ENCODE data around the gene CHST8.

Gene CHST8

GRCh38 chr19:33675501-33676124 lies 53.9 kb downstream of the CHST8 start:
- DNase-seq, result no peak

DNA sequence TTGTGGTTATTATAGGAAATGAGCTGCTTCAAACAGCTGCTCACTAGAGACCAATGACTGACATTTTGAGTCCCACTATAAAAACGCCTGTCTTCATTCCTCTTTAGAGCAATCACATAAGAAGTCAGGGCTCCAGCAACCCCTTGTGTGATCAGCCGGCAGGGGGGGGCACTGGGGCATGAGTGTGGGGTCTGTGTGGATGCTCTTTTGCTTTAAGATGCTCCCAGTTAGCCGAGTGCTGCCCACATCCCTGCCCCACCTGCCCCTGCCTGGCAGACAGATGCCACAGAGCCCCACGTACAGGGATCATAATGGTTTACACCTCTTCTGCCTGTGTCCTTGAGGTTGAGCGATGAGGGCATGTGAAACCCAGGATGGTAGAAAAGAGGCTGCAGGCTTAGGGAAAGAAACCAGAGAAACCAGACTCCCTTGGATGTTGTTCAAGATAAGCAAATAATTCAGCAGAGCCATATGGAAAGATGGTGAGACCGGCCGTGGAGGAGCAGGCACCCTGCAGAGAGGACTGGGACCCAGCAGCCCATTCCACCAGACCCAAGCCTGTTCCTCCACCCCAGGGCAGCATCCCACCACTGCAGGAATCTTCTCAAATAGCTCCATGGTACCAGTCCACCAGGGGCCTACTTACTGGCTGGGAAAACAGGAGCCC lies 55.4 kb downstream of the CHST8 start:
- no peak for DNase-seq

DNA sequence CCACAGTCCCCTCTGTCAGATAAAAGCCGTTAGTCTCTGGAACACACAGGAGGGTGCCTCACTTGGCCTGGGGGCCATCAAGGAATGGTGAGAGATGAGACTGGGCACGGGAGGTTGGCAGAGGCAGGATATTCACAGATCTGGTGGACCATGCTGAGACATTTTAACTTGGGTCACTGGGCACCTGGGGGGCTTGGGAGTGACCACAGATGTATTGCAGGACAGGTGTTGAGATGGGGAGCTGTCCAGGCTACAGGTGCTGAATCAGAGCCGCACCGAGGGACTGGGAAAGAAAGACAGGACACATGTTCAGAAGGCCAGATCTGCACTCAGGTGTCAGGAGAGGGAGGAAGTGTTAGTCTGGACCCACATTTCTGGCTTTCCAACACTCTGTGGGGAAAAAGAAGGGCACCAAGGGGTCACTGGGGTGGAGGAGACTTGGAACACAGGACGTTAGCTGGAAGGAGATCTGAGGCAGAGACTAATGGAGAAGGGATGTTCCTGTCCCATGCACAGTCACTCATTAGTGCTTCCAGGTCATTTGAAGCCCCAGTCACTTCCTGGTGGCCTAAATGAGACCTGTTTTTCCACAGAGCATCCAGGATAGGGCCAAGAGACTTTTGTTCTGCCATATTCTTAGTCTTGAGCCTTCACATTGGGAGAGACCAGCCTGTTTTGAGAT lies 56.1 kb downstream of the CHST8 start:
- no peak for DNase-seq

GRCh38 chr19:33678796-33679585 lies 57.2 kb downstream of the CHST8 start:
- no peak for DNase-seq

DNA sequence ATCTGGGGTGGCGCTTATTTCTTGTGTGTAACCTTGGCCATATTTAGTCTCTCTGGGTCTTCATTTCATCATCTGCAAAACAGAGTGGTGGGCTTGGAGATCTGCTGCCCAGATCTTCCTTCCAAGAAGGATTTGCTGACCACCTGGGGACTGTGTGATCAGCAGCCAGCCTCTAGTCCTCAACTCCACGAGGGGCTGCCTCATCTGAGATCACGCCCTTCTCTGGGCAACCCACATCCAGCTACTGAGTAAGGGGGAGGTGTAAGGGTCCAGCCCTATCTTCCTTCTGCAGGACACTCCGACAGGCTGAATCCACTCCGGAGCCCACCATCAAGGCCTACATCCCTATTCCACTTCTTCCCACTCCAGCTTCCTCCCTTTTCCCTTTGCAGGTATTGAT lies 57.9 kb downstream of the CHST8 start:
- DNase-seq, result no peak

DNA sequence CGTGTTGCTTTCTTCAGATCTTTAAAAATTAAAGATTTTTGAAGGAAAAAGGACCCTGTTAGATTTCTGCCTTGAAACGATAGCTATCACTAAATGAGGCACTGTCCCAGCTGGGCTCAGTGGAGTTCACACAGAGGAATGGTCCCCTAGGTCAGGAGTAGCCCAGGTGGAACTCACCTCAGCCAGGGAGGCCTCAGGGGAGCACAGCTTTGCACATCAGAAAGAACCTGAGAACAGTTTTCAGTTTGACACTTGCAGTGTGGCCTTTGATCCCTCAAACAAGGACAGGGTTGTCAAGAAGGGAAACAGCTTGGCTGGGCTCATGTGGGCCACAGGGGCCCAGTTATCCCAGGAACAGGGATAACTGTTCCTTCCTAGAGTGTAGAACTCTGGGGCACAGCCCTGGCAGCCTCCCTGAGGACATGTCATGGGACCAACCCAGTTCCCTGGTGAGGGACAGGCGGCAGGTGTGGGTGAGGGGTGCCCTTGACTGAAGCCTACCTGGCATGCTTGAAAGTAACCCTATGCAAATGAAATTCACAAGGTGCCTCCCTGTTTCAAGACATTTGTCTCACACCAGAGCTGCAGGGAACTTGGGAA lies 59.4 kb downstream of the CHST8 start:
- no peak for DNase-seq

- no peak for DNase-seq
Measured at GRCh38 chr19:33683881-33684537, 62.3 kb downstream of the CHST8 start.

- no peak for DNase-seq
Measured at GRCh38 chr19:33684538-33685232, 62.9 kb downstream of the CHST8 start.

DNA sequence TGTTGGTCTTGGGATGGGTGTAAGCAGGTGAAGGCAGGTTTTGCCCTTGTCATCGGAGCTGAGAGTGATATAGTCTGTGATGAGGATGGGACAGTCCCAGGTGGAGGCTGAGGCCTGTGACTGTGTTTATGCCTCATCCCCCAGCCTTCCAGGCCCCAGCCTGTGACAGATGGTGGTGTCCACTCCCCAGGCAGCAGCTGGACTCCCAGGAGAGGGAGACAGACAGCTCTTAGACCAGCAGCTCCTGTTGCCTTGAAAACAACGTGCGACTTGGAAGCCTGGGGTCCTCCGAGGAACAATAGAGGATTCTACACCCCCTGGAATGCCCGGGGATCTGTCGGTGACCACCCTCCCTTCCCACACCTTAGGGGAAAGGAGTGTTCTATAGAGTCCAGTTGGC lies 63.8 kb downstream of the CHST8 start:
- no peak for DNase-seq

GRCh38 chr19:33686262-33686661 lies 64.5 kb downstream of the CHST8 start:
- no peak for DNase-seq

DNA sequence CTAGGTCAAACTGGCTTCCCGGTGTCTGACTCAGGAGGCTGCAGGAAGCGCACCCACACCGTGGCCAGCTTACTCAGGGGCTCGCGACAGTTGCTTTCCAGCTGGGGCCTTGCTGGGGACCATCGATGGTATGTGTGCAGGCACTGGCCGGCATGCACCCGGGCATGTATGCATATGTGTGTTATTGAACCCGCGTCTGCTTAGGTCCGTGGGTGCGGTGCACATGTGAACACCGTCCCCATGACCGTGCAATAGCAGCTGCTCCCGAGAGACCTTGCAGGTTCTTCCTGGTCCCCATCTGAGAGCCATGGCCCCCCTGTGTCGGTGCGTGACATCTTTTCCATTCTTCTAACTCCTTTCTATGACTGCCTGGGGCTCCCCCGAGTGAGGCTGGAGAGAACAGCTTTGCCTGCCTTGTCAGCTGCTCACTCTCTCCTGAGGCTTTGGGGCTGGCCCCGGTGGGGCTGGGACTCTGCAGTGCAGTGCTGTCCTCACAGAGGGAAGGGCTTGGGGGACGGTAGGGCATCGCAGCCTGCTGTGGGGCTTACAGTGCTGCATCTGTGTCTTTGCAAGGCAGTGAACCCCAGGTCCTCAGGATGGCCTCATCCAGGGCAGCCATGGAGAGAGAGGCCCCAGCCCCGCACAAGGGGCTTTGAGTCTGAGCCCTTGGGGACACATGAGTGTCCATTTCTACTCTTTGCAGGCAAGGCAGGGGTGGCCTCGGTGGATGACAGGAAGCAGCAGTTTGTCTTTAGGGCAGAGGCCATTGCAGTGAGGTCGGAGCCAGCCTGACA lies 65.1 kb downstream of the CHST8 start:
- no peak for DNase-seq

DNA sequence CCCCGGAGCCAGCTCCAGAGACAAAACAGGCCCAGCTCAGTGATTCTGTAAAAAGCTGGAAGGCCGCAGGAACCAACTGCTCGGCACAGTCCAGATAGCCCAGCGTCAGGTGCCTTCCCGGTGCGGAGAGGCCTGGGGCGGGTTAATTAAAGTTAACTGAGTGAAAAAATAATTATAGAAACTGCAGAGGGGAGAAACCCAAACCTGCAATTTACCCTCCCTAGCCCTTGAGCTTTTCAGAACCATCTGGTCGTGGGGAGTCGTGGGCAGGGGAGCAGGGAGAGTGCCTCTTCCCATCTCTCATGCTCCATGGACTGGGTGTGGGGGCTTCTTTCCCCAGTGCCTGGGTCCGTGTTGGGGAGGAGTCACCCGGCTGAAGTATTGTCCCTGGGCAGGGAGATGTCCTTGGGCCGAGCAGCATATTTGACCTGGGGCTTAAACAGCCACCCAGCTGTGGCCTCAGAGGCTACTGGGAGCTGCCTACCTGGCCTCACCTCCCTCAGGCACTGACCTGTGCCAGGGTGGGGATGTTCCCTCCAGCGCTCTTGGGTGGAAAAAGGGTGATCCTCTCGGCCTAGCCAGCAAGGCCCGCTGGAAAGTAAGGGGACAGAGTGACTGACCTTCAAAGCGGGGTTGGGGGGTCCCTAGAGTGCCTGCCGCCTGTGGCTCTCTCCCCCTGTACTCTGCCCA lies 65.9 kb downstream of the CHST8 start:
- no peak for DNase-seq

DNA sequence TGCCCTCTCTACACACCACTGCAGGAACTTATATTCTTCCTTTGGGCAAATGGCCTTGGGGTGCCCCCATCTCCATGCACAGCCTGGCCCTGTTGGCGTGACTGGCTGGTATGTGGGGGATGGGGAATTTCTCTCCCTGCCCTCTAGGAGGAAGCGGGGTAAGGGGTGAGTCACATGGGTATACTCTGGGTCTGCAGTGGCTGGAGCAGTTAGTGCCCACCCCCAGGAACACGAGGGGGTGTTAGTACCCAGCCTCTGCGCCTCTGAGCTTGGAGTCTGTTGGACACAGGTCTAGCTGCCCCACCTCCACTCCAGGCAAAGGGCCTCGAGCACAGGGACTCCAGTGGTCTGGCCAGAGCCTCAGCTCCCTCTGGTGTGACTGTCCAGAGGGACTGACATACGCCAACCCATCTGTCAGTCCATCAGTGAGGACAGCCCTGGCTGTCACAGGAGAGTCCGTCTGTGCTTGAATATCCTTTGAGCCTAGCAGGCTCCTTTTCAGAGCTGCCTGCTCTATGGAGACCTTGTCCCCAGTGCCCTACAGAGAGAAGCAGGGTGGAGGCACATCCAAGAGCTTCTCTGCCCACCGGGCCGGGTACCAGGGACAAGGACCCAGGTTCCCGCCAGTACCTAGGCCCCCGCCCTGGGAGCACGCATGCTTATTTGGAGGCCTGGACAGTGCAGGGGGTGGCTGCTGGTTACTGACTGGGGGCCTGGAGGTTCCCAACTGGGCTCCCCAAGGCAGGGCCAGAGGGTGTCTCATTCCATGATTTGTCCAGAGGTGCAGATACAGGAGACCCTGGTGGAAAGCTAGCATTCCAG lies 66.6 kb downstream of the CHST8 start:
- no peak for DNase-seq

DNA sequence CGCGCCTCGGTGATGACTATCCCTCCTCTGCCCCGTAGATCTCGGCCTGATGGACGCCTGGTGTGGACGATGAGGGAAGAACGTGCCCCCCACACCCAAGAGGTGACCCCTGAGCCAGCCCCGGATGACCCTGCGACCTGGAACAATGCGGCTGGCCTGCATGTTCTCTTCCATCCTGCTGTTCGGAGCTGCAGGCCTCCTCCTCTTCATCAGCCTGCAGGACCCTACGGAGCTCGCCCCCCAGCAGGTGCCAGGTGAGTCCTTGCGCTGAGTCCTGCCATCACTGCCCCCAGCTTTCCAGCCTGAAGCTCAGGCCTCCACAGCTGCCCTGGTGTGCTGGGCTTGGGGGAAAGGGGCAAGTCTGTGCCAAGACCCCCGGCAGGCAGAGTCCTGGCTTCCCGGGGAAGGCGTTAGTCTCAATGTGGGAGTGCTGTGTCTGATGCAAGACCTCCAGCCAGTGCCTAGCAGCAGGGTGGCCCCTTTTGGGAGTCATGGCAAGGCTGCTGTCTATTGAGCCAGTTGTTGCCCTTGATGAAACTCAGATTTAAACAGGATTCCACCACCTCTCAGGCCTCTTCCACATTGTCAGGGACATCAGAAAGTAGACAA lies 67.5 kb downstream of the CHST8 start:
- no peak for DNase-seq

- DNase-seq, result no peak
Measured at GRCh38 chr19:33689868-33690267, 68.1 kb downstream of the CHST8 start.

DNA sequence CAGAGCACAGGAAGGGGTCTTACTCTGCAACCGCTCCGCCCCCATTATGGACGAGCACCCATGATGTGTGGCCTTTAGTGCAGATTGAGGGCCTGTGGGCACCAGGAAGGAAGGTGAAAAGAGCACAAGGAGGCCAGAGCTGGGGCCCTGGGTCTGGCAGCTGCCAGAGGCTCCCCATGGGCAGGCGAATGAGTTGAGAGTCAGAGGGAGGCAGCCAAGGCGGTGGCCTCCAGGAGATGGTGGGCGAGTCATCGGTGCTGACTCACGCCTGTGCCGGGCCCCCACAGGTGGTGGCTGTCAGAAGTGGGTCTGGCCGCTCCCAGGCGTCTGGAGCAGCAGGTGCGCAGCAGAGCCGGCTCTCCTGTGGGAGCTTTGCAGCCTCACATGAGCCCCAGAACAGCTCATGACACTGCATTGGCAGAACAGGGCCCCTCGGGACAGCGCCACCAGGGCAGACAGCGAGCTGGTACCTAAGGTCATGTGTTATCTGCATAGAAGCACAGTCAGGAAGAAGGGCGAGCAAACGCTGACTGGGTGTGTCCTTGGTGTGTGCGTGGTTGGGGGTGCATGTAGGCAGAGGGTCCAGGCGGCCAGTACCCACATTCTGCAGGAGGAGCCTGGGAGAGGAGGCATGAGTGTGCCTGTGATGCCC lies 68.8 kb downstream of the CHST8 start:
- no peak for DNase-seq

DNA sequence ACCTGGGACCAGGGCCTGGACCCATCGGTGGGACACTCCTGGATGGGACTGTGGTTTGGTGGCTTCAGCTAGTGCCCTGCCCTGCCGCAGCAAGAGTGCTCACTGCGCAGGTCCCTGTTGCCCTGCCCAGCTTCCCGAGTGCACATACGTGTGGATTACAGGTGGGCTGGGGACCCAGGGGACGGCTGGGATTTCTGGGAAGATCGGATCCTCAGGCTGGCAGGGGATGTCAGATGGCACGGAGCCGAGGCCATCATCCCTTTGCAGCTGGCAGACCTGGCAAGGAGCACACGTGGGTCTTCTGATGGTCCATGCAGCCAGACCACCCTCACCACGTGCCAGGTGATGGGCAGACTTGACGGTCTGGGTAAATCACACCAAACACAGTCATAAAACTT lies 69.3 kb downstream of the CHST8 start:
- DNase-seq, result no peak

DNA sequence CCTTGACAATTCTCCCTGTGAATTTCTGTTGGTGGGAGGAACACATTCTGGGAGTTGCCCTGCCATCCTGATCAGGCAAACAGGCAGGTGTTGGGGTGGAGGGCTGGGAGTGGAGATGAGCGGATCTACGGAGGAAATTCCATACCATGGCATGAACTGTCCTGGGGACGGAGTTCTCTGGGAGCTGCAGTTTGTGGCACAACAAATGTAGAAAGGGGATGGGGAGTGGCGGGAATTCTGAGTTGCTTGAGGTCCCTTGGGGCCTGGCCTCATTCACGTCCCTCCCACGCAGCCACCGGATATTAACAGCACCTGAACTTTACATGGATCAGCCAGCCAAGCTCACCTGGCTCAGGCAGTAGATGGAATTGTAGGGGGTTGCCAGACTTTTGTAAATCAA lies 70.0 kb downstream of the CHST8 start:
- no peak for DNase-seq

GRCh38 chr19:33693678-33694077 lies 71.9 kb downstream of the CHST8 start:
- DNase-seq, result no peak
